Mesenchymal stem cell (in vitro differentiated cells and primary cell): ENCODE measurements around the gene CYP19A1.

Source experiments
- DNase-seq: peaks from one replicate; pipeline ENCODE4 v3.0.0-alpha.2; 2013
- H2AFZ ChIP-seq: one replicate; pipeline ENCODE4 v1.6.1; 2013; ENCODE audit warnings: low read depth, mild to moderate bottlenecking, control low read depth, inconsistent platforms, low read length, moderate library complexity
- H2AK5ac ChIP-seq: 2 replicates; pipeline ENCODE4 v1.6.1; 2013; ENCODE audit warnings: low read length, moderate library complexity, mild to moderate bottlenecking, inconsistent platforms; ENCODE audit not compliant: severe bottlenecking
- H2BK120ac ChIP-seq: one replicate; pipeline ENCODE4 v1.6.1; 2013; ENCODE audit warnings: low read depth, mild to moderate bottlenecking, inconsistent platforms, low read length, moderate library complexity
- H2BK12ac ChIP-seq, 2 experiments: one replicate each; pipeline ENCODE4 v1.6.1; 2013; ENCODE audit warnings: inconsistent platforms in 2 of 2, low read length in 2 of 2, mild to moderate bottlenecking in 2 of 2, moderate library complexity in 2 of 2, control low read depth in 1 of 2
- H2BK15ac ChIP-seq: one replicate; pipeline ENCODE4 v1.6.1; 2013; ENCODE audit warnings: mild to moderate bottlenecking, low read depth, inconsistent platforms; ENCODE audit not compliant: poor library complexity, severe bottlenecking
- H2BK5ac ChIP-seq: 2 replicates; pipeline ENCODE4 v1.6.1; 2013; ENCODE audit warnings: low read depth, mild to moderate bottlenecking, low read length, control low read depth, inconsistent platforms; ENCODE audit not compliant: poor library complexity, severe bottlenecking
- H3K14ac ChIP-seq, 2 experiments: one replicate each; pipeline ENCODE4 v1.6.1; 2013; ENCODE audit warnings: inconsistent platforms in 2 of 2, low read length in 2 of 2, control low read depth in 1 of 2, mild to moderate bottlenecking in 1 of 2, moderate library complexity in 1 of 2
- H3K18ac ChIP-seq, 2 experiments: one replicate each; pipeline ENCODE4 v1.6.1; 2013; ENCODE audit warnings: inconsistent platforms in 2 of 2, low read length in 2 of 2, control low read depth in 1 of 2, low read depth in 1 of 2, mild to moderate bottlenecking in 1 of 2
- H3K23ac ChIP-seq, 2 experiments: one replicate each; pipeline ENCODE4 v1.6.1; 2013; ENCODE audit warnings: inconsistent platforms in 2 of 2, low read length in 2 of 2, mild to moderate bottlenecking in 2 of 2, moderate library complexity in 2 of 2, control low read depth in 1 of 2
- H3K27ac ChIP-seq: 2 replicates; pipeline ENCODE4 v1.5.1; 2013; ENCODE audit warnings: mild to moderate bottlenecking, moderate library complexity, low read length, control low read depth, inconsistent platforms; ENCODE audit not compliant: poor library complexity, severe bottlenecking
- H3K27me3 ChIP-seq, 2 experiments: 2 replicates each; pipeline versions ENCODE4 v1.6.1 to v1.7.0; 2013; ENCODE audit warnings: low read length in 2 of 2, mild to moderate bottlenecking in 2 of 2, moderate library complexity in 2 of 2, control low read depth in 1 of 2, inconsistent platforms in 1 of 2; ENCODE audit not compliant: control insufficient read depth in 1 of 2, insufficient read depth in 1 of 2
- H3K36me3 ChIP-seq, 2 experiments: 2 replicates each; pipeline versions ENCODE4 v1.6.1 to v1.7.0; 2013; ENCODE audit warnings: low read length in 2 of 2, control low read depth in 1 of 2, inconsistent platforms in 1 of 2, low read depth in 1 of 2, mild to moderate bottlenecking in 1 of 2; ENCODE audit not compliant: insufficient read depth in 2 of 2, control insufficient read depth in 1 of 2
- H3K4ac ChIP-seq, 2 experiments: one replicate each; pipeline ENCODE4 v1.6.1; 2013; ENCODE audit warnings: inconsistent platforms in 2 of 2, low read length in 2 of 2, mild to moderate bottlenecking in 2 of 2, moderate library complexity in 2 of 2, control low read depth in 1 of 2, low read depth in 1 of 2
- H3K4me1 ChIP-seq: 2 replicates; pipeline ENCODE4 v1.6.1; 2013; ENCODE audit warnings: low read depth, low read length, control low read depth; ENCODE audit not compliant: control insufficient read depth, insufficient read depth
- H3K4me2 ChIP-seq: 2 replicates; pipeline ENCODE4 v1.6.1; 2013; ENCODE audit warnings: low read length, mild to moderate bottlenecking, inconsistent platforms; ENCODE audit not compliant: poor library complexity, severe bottlenecking
- H3K4me3 ChIP-seq, 2 experiments: 2 replicates each; pipeline versions ENCODE4 v1.5.1 to v1.7.0; 2013; ENCODE audit warnings: low read length in 2 of 2, mild to moderate bottlenecking in 2 of 2, control low read depth in 1 of 2, low read depth in 1 of 2; ENCODE audit not compliant: insufficient read depth in 1 of 2
- H3K79me1 ChIP-seq: replicated peaks from 2 replicates; pipeline ENCODE4 v1.6.1; 2013; ENCODE audit warnings: mild to moderate bottlenecking, control low read depth, low read length, inconsistent platforms; ENCODE audit not compliant: poor library complexity, severe bottlenecking
- H3K9ac ChIP-seq: 2 replicates; pipeline ENCODE4 v1.7.0; 2013; ENCODE audit warnings: mild to moderate bottlenecking, low read length, moderate library complexity
- H3K9me3 ChIP-seq: 2 replicates; pipeline ENCODE4 v1.7.0; 2013; ENCODE audit warnings: mild to moderate bottlenecking, low read length; ENCODE audit not compliant: control insufficient read depth
- H4K8ac ChIP-seq: one replicate; pipeline ENCODE4 v1.6.1; 2013; ENCODE audit warnings: inconsistent platforms, mild to moderate bottlenecking, low read length, moderate library complexity
- H4K91ac ChIP-seq: one replicate; pipeline ENCODE4 v1.6.1; 2013; ENCODE audit warnings: mild to moderate bottlenecking, low read length, inconsistent platforms
- WGBS: methylation state at CpG from one replicate; pipeline ENCODE4 v1.1.7; 2013; ENCODE audit warnings: mixed read lengths; 5-methylcytosine and 5-hydroxymethylcytosine counted together

CYP19A1 gene

DNA sequence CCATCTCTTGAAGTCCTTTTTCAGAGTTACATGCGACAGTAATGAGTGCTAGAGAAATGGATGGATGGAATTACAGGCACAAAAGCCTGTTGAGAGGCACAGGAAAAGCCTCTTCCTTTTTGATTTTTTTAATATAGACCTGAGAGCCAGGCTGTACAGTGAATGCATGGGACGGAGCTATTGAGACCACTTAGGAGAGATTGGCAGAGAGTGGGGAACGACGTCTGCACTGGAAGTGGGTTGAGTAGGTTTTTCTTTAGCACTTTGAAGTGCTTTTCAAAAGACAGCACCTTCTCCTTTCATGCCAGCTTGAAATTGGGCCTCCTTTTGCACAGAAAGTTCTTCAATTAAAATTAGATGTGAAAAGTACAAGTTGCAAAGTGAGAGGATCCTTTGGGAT lies 40.0 kb upstream of the CYP19A1 start:
- no peak overlapping the region for H3K14ac ChIP-seq
- H4K8ac ChIP-seq: no peak overlapping the region
- H3K4me3 ChIP-seq: no peak overlapping the region
- no peak overlapping the region for H2AK5ac ChIP-seq
- H3K27ac ChIP-seq: no peak overlapping the region
- no peak overlapping the region for H3K18ac ChIP-seq
- H3K27me3 ChIP-seq: peaks cover 0 to 12% of the 10 kb centered on the region in 2 experiments
- H2BK12ac ChIP-seq: no peak overlapping the region
- WGBS: 81% methylated on average over 4 of the region's 4 CpGs
- H3K9me3 ChIP-seq: no peaks in the 10 kb centered on the region
- no peak overlapping the region for H4K91ac ChIP-seq
- no peak overlapping the region for H3K4ac ChIP-seq
- H2BK120ac ChIP-seq: no peak overlapping the region
- H2BK15ac ChIP-seq: no peak overlapping the region
- no peak overlapping the region for H3K23ac ChIP-seq
- no peaks in the 10 kb centered on the region for H3K4me1 ChIP-seq
- no peak overlapping the region for H3K9ac ChIP-seq
- H3K79me1 ChIP-seq: no peaks in the 10 kb centered on the region
- no peak overlapping the region for H3K4me2 ChIP-seq
- no peak for DNase-seq
- H2BK5ac ChIP-seq: no peak overlapping the region
- no peaks in the 10 kb centered on the region for H3K36me3 ChIP-seq
- H2AFZ ChIP-seq: no peak overlapping the region

DNA sequence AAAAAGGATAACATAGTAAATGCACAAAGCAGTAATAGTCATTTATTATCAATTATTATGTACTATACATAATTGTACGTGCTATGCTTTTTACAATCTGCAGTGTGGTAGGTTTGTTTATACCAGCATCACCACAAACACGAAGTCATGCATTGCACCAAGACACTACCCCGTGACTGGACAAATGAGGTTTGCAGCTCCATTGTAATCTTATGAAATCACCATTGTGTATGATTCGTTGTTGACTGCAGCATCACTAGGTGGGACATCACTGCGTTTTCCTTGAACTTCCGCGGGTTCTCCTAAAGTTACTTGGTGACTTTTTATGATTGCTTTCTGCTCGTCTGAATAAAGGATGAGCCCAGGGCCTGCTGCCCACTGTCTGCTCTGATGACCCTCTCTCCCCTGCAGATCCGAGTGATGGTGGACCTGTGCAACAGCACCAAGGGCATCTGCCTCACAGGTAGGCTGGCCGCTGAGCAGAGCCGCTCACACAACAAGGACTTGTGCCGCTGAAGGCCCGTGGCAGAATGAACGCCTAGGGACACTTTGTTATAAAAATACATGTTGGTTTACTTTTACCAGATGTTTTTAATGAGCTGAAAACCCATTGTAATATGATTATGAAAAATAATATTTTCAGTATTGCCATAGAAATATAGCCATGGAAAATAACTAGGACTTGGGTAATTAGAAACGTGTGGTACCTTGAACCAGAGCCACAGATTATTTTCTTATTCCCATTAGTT lies 38.8 kb upstream of the CYP19A1 start:
- H3K4me1 ChIP-seq: no peaks in the 10 kb centered on the region
- no peak overlapping the region for H3K4me2 ChIP-seq
- peak overlapping the region in 1 of 2 experiments; percentile 73 for H3K14ac ChIP-seq
- H2AK5ac ChIP-seq: no peak overlapping the region
- H2BK120ac ChIP-seq: no peak overlapping the region
- H2BK15ac ChIP-seq: no peak overlapping the region
- no peak overlapping the region for H2AFZ ChIP-seq
- no peaks in the 10 kb centered on the region for H3K36me3 ChIP-seq
- H3K4me3 ChIP-seq: no peak overlapping the region
- peak overlapping the region in 1 of 2 experiments; percentile 83 for H3K4ac ChIP-seq
- peak; percentile 95 for DNase-seq
- no peaks in the 10 kb centered on the region for H3K9me3 ChIP-seq
- 74% methylated on average over 14 of the region's 15 CpGs for WGBS
- H3K18ac ChIP-seq: peak overlapping the region; percentile 77 to 86
- peak overlapping the region; percentile 77 for H3K9ac ChIP-seq
- peak overlapping the region; percentile 75 to 80 for H2BK12ac ChIP-seq
- peak overlapping the region; percentile 88 for H4K8ac ChIP-seq
- no peaks in the 10 kb centered on the region for H3K79me1 ChIP-seq
- H3K27me3 ChIP-seq: peaks cover 0 to 12% of the 10 kb centered on the region in 2 experiments
- no peak overlapping the region for H3K23ac ChIP-seq
- H4K91ac ChIP-seq: peak overlapping the region; percentile 43
- no peak overlapping the region for H3K27ac ChIP-seq
- H2BK5ac ChIP-seq: no peak overlapping the region

DNA sequence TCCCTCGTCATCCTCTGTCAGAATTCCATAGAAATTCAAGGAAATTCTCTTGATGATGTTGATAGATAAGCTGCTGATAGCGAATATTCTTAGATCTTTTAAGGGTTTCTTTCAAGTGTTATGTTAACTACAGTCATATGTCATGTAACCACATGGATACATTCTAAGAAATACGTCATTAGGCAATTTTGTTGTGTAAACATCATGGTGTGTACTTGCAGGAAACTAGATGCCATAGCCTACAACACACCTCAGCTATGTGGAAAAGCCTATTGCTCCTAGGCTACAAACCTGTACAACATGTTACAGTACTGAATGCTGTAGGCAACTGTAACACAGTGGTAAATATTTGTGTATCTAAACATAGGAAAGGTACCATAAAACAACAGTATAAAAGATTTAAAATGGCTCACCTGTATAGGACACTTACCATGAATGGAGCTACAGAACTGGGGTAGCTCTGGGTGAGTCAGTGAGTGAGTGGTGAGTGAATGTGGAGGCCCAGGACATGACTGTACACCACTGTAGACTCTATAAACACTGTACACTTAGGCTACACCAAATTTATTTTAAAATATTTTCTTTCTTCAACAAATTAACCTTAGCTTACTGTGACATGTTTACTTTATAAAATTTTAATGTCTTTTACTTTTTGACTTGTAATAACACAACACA lies 37.7 kb upstream of the CYP19A1 start:
- Histone ChIP-seq H3K18ac (no peak overlapping the region), H3K14ac (no peak overlapping the region), H2BK15ac (no peak overlapping the region), H2BK120ac (no peak overlapping the region), H3K4me1 (no peaks in the 10 kb centered on the region), H3K9me3 (no peaks in the 10 kb centered on the region), H2AFZ (no peak overlapping the region), H2BK5ac (no peak overlapping the region), H4K91ac (no peak overlapping the region), H3K79me1 (no peaks in the 10 kb centered on the region), H4K8ac (no peak overlapping the region), H3K9ac (peak overlapping the region; percentile 77), H3K4me3 (no peak overlapping the region), H3K36me3 (no peaks in the 10 kb centered on the region), H3K27me3 (peaks cover 0 to 7% of the 10 kb centered on the region in 2 experiments), H2BK12ac (no peak overlapping the region), H3K23ac (no peak overlapping the region), H3K4me2 (no peak overlapping the region), H3K27ac (no peak overlapping the region), H2AK5ac (no peak overlapping the region), H3K4ac (no peak overlapping the region)
- WGBS: 43% methylated on average over 1 of the region's 3 CpGs
- peak; percentile 73 for DNase-seq

- H3K4me1 ChIP-seq: no peaks in the 10 kb centered on the region
Observed at GRCh38 chr15:51374131-51374530, 35.7 kb upstream of the CYP19A1 start.

More at GRCh38 chr15:51374131-51374530, 35.7 kb upstream of the CYP19A1 start:
- H3K27me3 ChIP-seq: no peaks in the 10 kb centered on the region
- no peaks in the 10 kb centered on the region for H3K9me3 ChIP-seq
- H3K27ac ChIP-seq: no peak overlapping the region
- no peak overlapping the region for H3K4me2 ChIP-seq
- no peak overlapping the region for H3K4me3 ChIP-seq
- H4K91ac ChIP-seq: no peak overlapping the region
- no peak overlapping the region for H3K9ac ChIP-seq
- H3K14ac ChIP-seq: no peak overlapping the region
- H3K4ac ChIP-seq: no peak overlapping the region
- H2BK15ac ChIP-seq: no peak overlapping the region
- no peak overlapping the region for H4K8ac ChIP-seq
- H3K23ac ChIP-seq: no peak overlapping the region
- H2BK120ac ChIP-seq: no peak overlapping the region
- no peak overlapping the region for H2BK5ac ChIP-seq
- H2AK5ac ChIP-seq: no peak overlapping the region
- H3K36me3 ChIP-seq: no peaks in the 10 kb centered on the region
- no peak overlapping the region for H3K18ac ChIP-seq
- H3K79me1 ChIP-seq: no peaks in the 10 kb centered on the region
- no peak overlapping the region for H2BK12ac ChIP-seq
- DNase-seq: no peak
- no peak overlapping the region for H2AFZ ChIP-seq
